ENCODE data around the gene CCDC88B.

The CCDC88B gene

GRCh38 chr11:64343767-64344559 is 4.0 kb downstream of the CCDC88B start:
- DNase-seq = no peak

GRCh38 chr11:64344787-64345186 is 4.8 kb downstream of the CCDC88B start:
- no peak for DNase-seq

GRCh38 chr11:64347193-64347867 is 7.3 kb downstream of the CCDC88B start:
- no peak for DNase-seq

GRCh38 chr11:64348383-64349024 is 8.5 kb downstream of the CCDC88B start:
- DNase-seq = no peak

- DNase-seq = no peak
Observed at GRCh38 chr11:64349025-64349387, 9.0 kb downstream of the CCDC88B start.

GRCh38 chr11:64349404-64349803 is 9.4 kb downstream of the CCDC88B start:
- no peak for DNase-seq

- DNase-seq = no peak
Observed at GRCh38 chr11:64351136-64351631, 11.2 kb downstream of the CCDC88B start.

- no peak for DNase-seq
Observed at GRCh38 chr11:64352099-64352994, 12.3 kb downstream of the CCDC88B start.

- no peak for DNase-seq
Observed at GRCh38 chr11:64352995-64353714, 13.2 kb downstream of the CCDC88B start.

- no peak for DNase-seq
Observed at GRCh38 chr11:64353715-64354506, 13.9 kb downstream of the CCDC88B start.

- peak; percentile 84 for DNase-seq
Observed at GRCh38 chr11:64355078-64355940, 15.3 kb downstream of the CCDC88B start.

GRCh38 chr11:64356498-64357411 is 16.8 kb downstream of the CCDC88B start:
- DNase-seq = peak; percentile 45

- no peak for DNase-seq
Observed at GRCh38 chr11:64357446-64357845, 17.4 kb downstream of the CCDC88B start.

GRCh38 chr11:64357904-64358535 is 18.0 kb downstream of the CCDC88B start:
- no peak for DNase-seq

- no peak for DNase-seq
Observed at GRCh38 chr11:64358536-64358906, 18.5 kb downstream of the CCDC88B start.

GRCh38 chr11:64358907-64359711 is 19.1 kb downstream of the CCDC88B start, which contains the start of gene RPS6KA4:
Gene RPS6KA4, plus strand, starts transcription at chr11:64359162. Its CDS starts 74 bp downstream, at chr11:64359236.
- peak; percentile 88 for DNase-seq

- peak; percentile 36 for DNase-seq
Observed at GRCh38 chr11:64359712-64360445, 19.9 kb downstream of the CCDC88B start.
